GM21360 (cell line): ENCODE measurements around the gene ZNF48.

Experiments
- ATAC-seq: cut with Tn5 transposase; IDR thresholded peaks from one replicate; pipeline ENCODE4 v1.9.1; 2021; ENCODE audit warnings: mild to moderate bottlenecking, moderate library complexity; ENCODE audit not compliant: unreplicated experiment

ZNF48 gene

GRCh38 chr16:30395155-30395991 is at the start of gene ZNF48:
TSS of gene ZNF48 (plus strand) at chr16:30395420. CDS start at chr16:30395795, 375 bp downstream.
- no peak for ATAC-seq

GRCh38 chr16:30346286-30346685 is 48.9 kb upstream of the ZNF48 start:
- ATAC-seq, result no peak

GRCh38 chr16:30348113-30348512 is 47.1 kb upstream of the ZNF48 start:
- no peak for ATAC-seq

GRCh38 chr16:30348929-30349328 is 46.3 kb upstream of the ZNF48 start:
- no peak for ATAC-seq

- no peak for ATAC-seq
These were observed 45.5 kb upstream of the ZNF48 start for GRCh38 chr16:30349675-30350074.

- no peak for ATAC-seq
These were observed 44.9 kb upstream of the ZNF48 start for GRCh38 chr16:30350134-30350871.

- ATAC-seq, result no peak
These were observed 44.2 kb upstream of the ZNF48 start for GRCh38 chr16:30351001-30351441.

- no peak for ATAC-seq
These were observed 43.4 kb upstream of the ZNF48 start for GRCh38 chr16:30351586-30352419.

GRCh38 chr16:30352488-30353401 is 42.5 kb upstream of the ZNF48 start:
- ATAC-seq, result no peak

GRCh38 chr16:30353438-30354129 is 41.6 kb upstream of the ZNF48 start:
- ATAC-seq, result no peak

- peak; percentile 17 for ATAC-seq
These were observed 40.6 kb upstream of the ZNF48 start for GRCh38 chr16:30354423-30355143.

- peak; percentile 56 for ATAC-seq
These were observed 39.9 kb upstream of the ZNF48 start, which contains the start of gene CD2BP2 for GRCh38 chr16:30355144-30355953. TSS of gene CD2BP2 (minus strand) at chr16:30355308. CDS start at chr16:30354681, 627 bp downstream.

- ATAC-seq, result no peak
These were observed 39.3 kb upstream of the ZNF48 start for GRCh38 chr16:30355954-30356308.

- no peak for ATAC-seq
These were observed 38.7 kb upstream of the ZNF48 start for GRCh38 chr16:30356401-30357084.

- no peak for ATAC-seq
These were observed 38.0 kb upstream of the ZNF48 start for GRCh38 chr16:30357085-30357714.

- ATAC-seq, result no peak
These were observed 37.3 kb upstream of the ZNF48 start for GRCh38 chr16:30357715-30358576.
